Endometrial microvascular endothelial cells (primary cell): ENCODE results near the gene AGAP1. TPM values are rescaled to one million over a fixed set of nuclear protein-coding genes. Genes with fewer than 3 reads are reported as not detected.
"Not testable (repeated sequence)": the region's sequence is repeated elsewhere in the genome, so short reads cannot be mapped to it uniquely, and the experiment has no call there.

ENCODE experiments used
- in situ Hi-C: cut with HindIII; loops from 2 replicates; pipeline ENCODE4 v1.10.0; 2017; ENCODE audit warnings: low sequenced_read_pairs, low pct_unique_long_range_greater_than_20kb; ENCODE audit errors: inconsistent ontology term
- total RNA-seq: library from RNA; depleted of rRNA; stranded (reverse); fragments of >200 nt; gene quantifications from one replicate; pipeline ENCODE4 v1.2.3, GENCODE V29; 2015; ENCODE audit errors: inconsistent ontology term

Gene AGAP1
- total RNA-seq, 1 donor from 2014 or later, result 19.4 TPM

GRCh38 chr2:235747001-235747785 is 253.3 kb downstream of the AGAP1 start:
- in situ Hi-C loops, result no loop called here

GRCh38 chr2:235747786-235748091 is 253.9 kb downstream of the AGAP1 start:
- in situ Hi-C loops, result no loop called here

GRCh38 chr2:235749121-235749770 is 255.4 kb downstream of the AGAP1 start:
- in situ Hi-C loops, result no loop called here

- in situ Hi-C loops, result no loop called here
Measured at GRCh38 chr2:235749771-235750160, 255.9 kb downstream of the AGAP1 start.

- in situ Hi-C loops, result no loop called here
Measured at GRCh38 chr2:235752846-235753245, 259.0 kb downstream of the AGAP1 start.

GRCh38 chr2:235754357-235755207 is 260.7 kb downstream of the AGAP1 start:
- in situ Hi-C loops, result no loop called here

- in situ Hi-C loops, result no loop called here
Measured at GRCh38 chr2:235756491-235756890, 262.6 kb downstream of the AGAP1 start.

GRCh38 chr2:235757212-235757611 is 263.4 kb downstream of the AGAP1 start:
- in situ Hi-C loops, result no loop called here

GRCh38 chr2:235757640-235758039 is 263.8 kb downstream of the AGAP1 start:
- in situ Hi-C loops, result no loop called here

GRCh38 chr2:235762832-235763598 is 269.2 kb downstream of the AGAP1 start:
- in situ Hi-C loops, result no loop called here

- in situ Hi-C loops, result no loop called here
Measured at GRCh38 chr2:235763816-235764215, 270.0 kb downstream of the AGAP1 start.

- in situ Hi-C loops, result not testable (repeated sequence)
Measured at GRCh38 chr2:235764478-235764877, 270.6 kb downstream of the AGAP1 start.

GRCh38 chr2:235765181-235765820 is 271.5 kb downstream of the AGAP1 start:
- in situ Hi-C loops, result no loop called here

- in situ Hi-C loops, result no loop called here
Measured at GRCh38 chr2:235766278-235766677, 272.4 kb downstream of the AGAP1 start.

GRCh38 chr2:235768606-235769005 is 274.8 kb downstream of the AGAP1 start:
- in situ Hi-C loops, result no loop called here

- in situ Hi-C loops, result no loop called here
Measured at GRCh38 chr2:235769046-235769445, 275.2 kb downstream of the AGAP1 start.

GRCh38 chr2:235770909-235771820 is 277.3 kb downstream of the AGAP1 start:
- in situ Hi-C loops, result no loop called here
